IMR-90 (cell line): ENCODE results near the gene SDR39U1. TPM values are rescaled to one million over a fixed set of nuclear protein-coding genes. Genes with fewer than 3 reads are reported as not detected.

Experiments
- ATAC-seq: fragments of 200-7000 bp; cut with Tn5 transposase; 2 replicates; pipeline ENCODE4 v1.9.1; 2020; ENCODE audit warnings: low read depth, mild to moderate bottlenecking, moderate library complexity
- BruUV-seq: library from RNA; stranded (reverse); fragments of 400-500 nt; replicated peaks from 2 replicates; lab custom pipeline; 2021; lab: Mats Ljungman, UMichigan
- CTCF ChIA-PET: fragments of 300-600 bp; formaldehyde crosslinking; extraction: SDS; loops from one replicate; lab custom pipeline; 2021; ENCODE audit warnings: antibody characterized with exemption; lab: Yijun Ruan, JAX
- POLR2A ChIA-PET: fragments of 300-600 bp; sonication (Branson Sonifier 250); formaldehyde crosslinking; loops from one replicate; lab custom pipeline; 2022; ENCODE audit warnings: antibody characterized with exemption; ENCODE audit not compliant: unreplicated experiment; lab: Charles Lee
- DNase-seq: peaks from one replicate; pipeline ENCODE4 v3.0.0; 2013
- H2AFZ ChIP-seq: replicated peaks from 2 replicates; pipeline ENCODE3; 2013; ENCODE audit warnings: low read length, mild to moderate bottlenecking; ENCODE audit not compliant: poor library complexity
- H2AK5ac ChIP-seq: 2 replicates; pipeline ENCODE4 v1.6.1; 2013; ENCODE audit warnings: low read depth, low read length, inconsistent platforms
- H2AK9ac ChIP-seq: replicated peaks from 2 replicates; pipeline ENCODE3; 2013; ENCODE audit warnings: mild to moderate bottlenecking, low read depth, low read length, moderate library complexity; ENCODE audit not compliant: poor library complexity
- H2BK120ac ChIP-seq: 2 replicates; pipeline ENCODE4 v1.6.1; 2013; ENCODE audit warnings: low read depth, low read length, inconsistent platforms
- H2BK15ac ChIP-seq: 3 replicates; pipeline ENCODE4 v1.6.1; 2013; ENCODE audit warnings: low read depth, low read length, inconsistent platforms
- H2BK20ac ChIP-seq: 2 replicates; pipeline ENCODE4 v1.6.1; 2013; ENCODE audit warnings: low read depth, mild to moderate bottlenecking, inconsistent platforms, low read length, moderate library complexity
- H2BK5ac ChIP-seq: 2 replicates; pipeline ENCODE4 v1.6.1; 2013; ENCODE audit warnings: mild to moderate bottlenecking, low read depth, low read length, inconsistent platforms; ENCODE audit not compliant: poor library complexity, severe bottlenecking
- H3K14ac ChIP-seq: replicated peaks from 2 replicates; pipeline ENCODE4 v1.6.1; 2013; ENCODE audit warnings: low read depth, low read length, inconsistent platforms
- H3K18ac ChIP-seq: 2 replicates; pipeline ENCODE4 v1.6.1; 2013; ENCODE audit warnings: low read depth, low read length, control low read depth
- H3K23ac ChIP-seq: 2 replicates; pipeline ENCODE4 v1.6.1; 2013; ENCODE audit warnings: low read depth, low read length, inconsistent platforms
- H3K27ac ChIP-seq: 2 replicates; pipeline ENCODE4 v1.5.1; 2013; ENCODE audit warnings: mild to moderate bottlenecking, control low read depth, low read length; ENCODE audit not compliant: insufficient read depth
- H3K27me3 ChIP-seq: 2 replicates; pipeline ENCODE4 v1.6.1; 2013; ENCODE audit warnings: low read length; ENCODE audit not compliant: control insufficient read depth, insufficient read depth
- H3K36me3 ChIP-seq: 2 replicates; pipeline ENCODE4 v1.6.1; 2013; ENCODE audit warnings: low read length, mixed read lengths; ENCODE audit not compliant: control insufficient read depth, insufficient read depth
- H3K4ac ChIP-seq: 2 replicates; pipeline ENCODE4 v1.6.1; 2013; ENCODE audit warnings: low read depth, low read length, inconsistent platforms
- H3K4me1 ChIP-seq: 2 replicates; pipeline ENCODE4 v1.6.1; 2013; ENCODE audit warnings: low read length, mixed read lengths; ENCODE audit not compliant: control insufficient read depth, insufficient read depth
- H3K4me2 ChIP-seq: 2 replicates; pipeline ENCODE4 v1.6.1; 2013; ENCODE audit warnings: low read depth, mild to moderate bottlenecking, control low read depth, low read length, moderate library complexity
- H3K4me3 ChIP-seq: 2 replicates; pipeline ENCODE4 v1.5.1; 2013; ENCODE audit warnings: low read depth, mild to moderate bottlenecking, control low read depth, low read length, moderate library complexity; ENCODE audit not compliant: insufficient read depth
- H3K56ac ChIP-seq: 2 replicates; pipeline ENCODE4 v1.6.1; 2013; ENCODE audit warnings: low read length, inconsistent platforms; ENCODE audit not compliant: insufficient read depth; ENCODE audit errors: extremely low read depth
- H3K79me1 ChIP-seq, 2 experiments: 2 replicates each; pipeline ENCODE4 v1.6.1; 2013; ENCODE audit warnings: low read length in 2 of 2, inconsistent platforms in 1 of 2, low read depth in 1 of 2
- H3K9ac ChIP-seq: 2 replicates; pipeline ENCODE4 v1.6.1; 2013; ENCODE audit warnings: low read depth, low read length, control low read depth
- H3K9me1 ChIP-seq: 2 replicates; pipeline ENCODE4 v1.6.1; 2013; ENCODE audit warnings: low read length, inconsistent platforms; ENCODE audit not compliant: insufficient read depth
- H3K9me3 ChIP-seq: 2 replicates; pipeline ENCODE4 v1.6.1; 2013; ENCODE audit warnings: low read length; ENCODE audit not compliant: control insufficient read depth, insufficient read depth
- H4K20me1 ChIP-seq: 2 replicates; pipeline ENCODE4 v1.6.1; 2013; ENCODE audit warnings: low read length, inconsistent platforms; ENCODE audit not compliant: insufficient read depth
- H4K5ac ChIP-seq: 2 replicates; pipeline ENCODE4 v1.6.1; 2013; ENCODE audit warnings: mild to moderate bottlenecking, low read depth, low read length, control low read depth
- H4K8ac ChIP-seq, 2 experiments: 2 replicates each; pipeline ENCODE4 v1.6.1; 2013; ENCODE audit warnings: low read depth in 2 of 2, low read length in 2 of 2, control low read depth in 1 of 2, inconsistent platforms in 1 of 2
- H4K91ac ChIP-seq: 2 replicates; pipeline ENCODE4 v1.6.1; 2013; ENCODE audit warnings: low read depth, low read length, inconsistent platforms; ENCODE audit not compliant: insufficient read depth
- CEBPB ChIP-seq: IDR thresholded peaks from 2 replicates; pipeline ENCODE4 v1.6.1; 2012; ENCODE audit warnings: low read depth, low read length, improper control_type of control experiment
- CTCF ChIP-seq: conservative IDR thresholded peaks from 2 replicates; pipeline ENCODE4 v1.5.1; 2012; ENCODE audit warnings: mild to moderate bottlenecking, low read depth, low read length, improper control_type of control experiment
- MAFK ChIP-seq: IDR thresholded peaks from 2 replicates; pipeline ENCODE4 v1.6.1; 2012; ENCODE audit warnings: low read depth, low read length, improper control_type of control experiment
- NFE2L2 ChIP-seq: fragments of 150-350 bp; IDR thresholded peaks from 2 replicates; pipeline ENCODE4 v1.6.1; 2016; ENCODE audit warnings: low read depth, mild to moderate bottlenecking, low read length
- POLR2A ChIP-seq: IDR thresholded peaks from 2 replicates; pipeline ENCODE4 v1.6.1; 2012; ENCODE audit warnings: mild to moderate bottlenecking, low read depth, low read length
- RCOR1 ChIP-seq: IDR thresholded peaks from 2 replicates; pipeline ENCODE4 v1.6.1; 2012; ENCODE audit warnings: mild to moderate bottlenecking, low read length, improper control_type of control experiment; ENCODE audit not compliant: insufficient replicate concordance
- RFX5 ChIP-seq: IDR thresholded peaks from 2 replicates; pipeline ENCODE4 v1.8.0; 2012; ENCODE audit warnings: low read depth, mild to moderate bottlenecking, low read length, moderate library complexity
- WGBS, 2 experiments: methylation state at CpG; one replicate each; pipeline versions ENCODE4 v1.1.5 to v1.1.7; 2013; ENCODE audit warnings: missing lambda C conversion rate in 2 of 2; ENCODE audit not compliant: insufficient read length in 1 of 2; ENCODE audit errors: extremely low coverage in 2 of 2; 5-methylcytosine and 5-hydroxymethylcytosine counted together
- dilution Hi-C: fragments of 300-500 bp; cut with HindIII; formaldehyde crosslinking; loops from one replicate; pipeline ENCODE4 v1.14.3; 2018; ENCODE audit warnings: low sequenced_read_pairs; ENCODE audit not compliant: unreplicated experiment
- in situ Hi-C: fragments of 300-500 bp; cut with MboI; formaldehyde crosslinking; loops from 3 replicates; pipeline ENCODE4 v1.14.3; 2019; ENCODE audit warnings: low sequenced_read_pairs, inconsistent platforms, mixed read lengths
- intact Hi-C: fragments of 100-400 bp; cut with micrococcal nuclease; formaldehyde crosslinking; loops from 2 replicates; pipeline ENCODE4 v1.10.0; 2022
- polyA plus RNA-seq, 3 experiments: library from polyadenylated mRNA; depleted of rRNA; stranded (reverse); fragments of >200 nt; gene quantifications; 2 replicates each; pipeline ENCODE4 v1.2.3, GENCODE V29; 2012; ENCODE audit warnings: low replicate concordance in 1 of 3
- total RNA-seq: library from RNA; depleted of rRNA; stranded (reverse); fragments of >200 nt; gene quantifications from 2 replicates; pipeline ENCODE4 v1.2.3, GENCODE V29; 2012
- TF ChIP-seq, protein P1 (sequence below): fragments of 150-350 bp; IDR thresholded peaks from 2 replicates; pipeline ENCODE4 v1.6.1; 2016; ENCODE audit warnings: low read depth, mild to moderate bottlenecking, low read length, moderate library complexity, borderline replicate concordance
- TF ChIP-seq, protein P2 (sequence below): fragments of 150-350 bp; IDR thresholded peaks from 2 replicates; pipeline ENCODE4 v1.6.1; 2017; ENCODE audit warnings: mild to moderate bottlenecking, antibody characterized with exemption, low read length, low read depth

SDR39U1 gene
- total and polyA plus RNA-seq, 2 of the 4 experiments (the other 2 are of a cell fraction), result 7.5 to 46.3 TPM

DNA sequence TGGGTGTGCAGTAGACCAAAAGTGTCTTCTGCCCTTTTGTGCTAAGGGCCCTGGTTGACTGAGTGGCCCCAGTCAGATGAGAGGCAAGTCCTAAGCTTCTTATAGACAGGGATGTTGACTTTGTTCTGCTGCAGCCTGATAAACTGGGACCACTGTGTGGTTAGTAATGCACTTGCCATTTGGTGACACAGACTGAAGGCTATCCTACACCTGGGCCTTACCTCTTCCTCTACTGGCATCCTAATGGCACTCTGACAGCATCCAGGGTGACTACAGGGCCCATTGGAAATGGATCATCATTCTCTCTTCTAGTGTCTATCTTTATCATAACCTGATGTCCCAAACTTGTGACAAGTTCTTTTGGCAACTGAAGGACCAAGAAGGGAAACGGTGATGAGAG, 3.3 kb downstream of the SDR39U1 start:
- Histone ChIP-seq H3K36me3 (peaks cover 47% of the 10 kb centered on the region), H2BK120ac (no peak overlapping the region), H2AK5ac (no peak overlapping the region), H3K14ac (no peak overlapping the region), H3K4me2 (no peak overlapping the region), H2AFZ (no peak overlapping the region), H3K9me1 (no peaks in the 10 kb centered on the region), H2AK9ac (no peak overlapping the region), H2BK20ac (no peak overlapping the region), H4K8ac (no peak overlapping the region), H3K9me3 (no peaks in the 10 kb centered on the region), H3K4me3 (no peak overlapping the region), H3K27me3 (no peaks in the 10 kb centered on the region), H3K9ac (no peak overlapping the region), H3K4me1 (peaks cover 2% of the 10 kb centered on the region), H3K79me1 (peaks cover 18 to 41% of the 10 kb centered on the region in 2 experiments; a peak in 3 of 4 replicates), H2BK5ac (no peak overlapping the region), H4K20me1 (peaks cover 16% of the 10 kb centered on the region), H3K18ac (no peak overlapping the region), H2BK15ac (no peak overlapping the region), H3K4ac (no peak overlapping the region), H3K23ac (no peak overlapping the region), H3K56ac (no peak overlapping the region), H4K91ac (no peak overlapping the region), H4K5ac (no peak overlapping the region), H3K27ac (no peak overlapping the region)
- dilution Hi-C loops (no loop called here), intact Hi-C loops (loop anchor here (10.0 kb wide), 1 partner anchor 224 kb away; the partner anchor contains the start of genes CHMP4A and MDP1), in situ Hi-C loops (loop anchor here (5.0 to 25.0 kb wide), 5 partner anchors 74 to 1127 kb away; partner anchors contain the start of genes BCL2L2, FITM1, GMPR2 and NEDD8)
- no peak for DNase-seq
- TF ChIP-seq CTCF, result no peak
- TF ChIP-seq NFE2L2, result no peak
- TF ChIP-seq CEBPB, result no peak
- no peak for TF ChIP-seq MAFK
- TF ChIP-seq POLR2A, result no peak
- TF ChIP-seq RCOR1, result no peak
- TF ChIP-seq, protein P1, sequence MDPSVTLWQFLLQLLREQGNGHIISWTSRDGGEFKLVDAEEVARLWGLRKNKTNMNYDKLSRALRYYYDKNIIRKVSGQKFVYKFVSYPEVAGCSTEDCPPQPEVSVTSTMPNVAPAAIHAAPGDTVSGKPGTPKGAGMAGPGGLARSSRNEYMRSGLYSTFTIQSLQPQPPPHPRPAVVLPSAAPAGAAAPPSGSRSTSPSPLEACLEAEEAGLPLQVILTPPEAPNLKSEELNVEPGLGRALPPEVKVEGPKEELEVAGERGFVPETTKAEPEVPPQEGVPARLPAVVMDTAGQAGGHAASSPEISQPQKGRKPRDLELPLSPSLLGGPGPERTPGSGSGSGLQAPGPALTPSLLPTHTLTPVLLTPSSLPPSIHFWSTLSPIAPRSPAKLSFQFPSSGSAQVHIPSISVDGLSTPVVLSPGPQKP, result no peak
- no peak for TF ChIP-seq RFX5
- TF ChIP-seq, protein P2, sequence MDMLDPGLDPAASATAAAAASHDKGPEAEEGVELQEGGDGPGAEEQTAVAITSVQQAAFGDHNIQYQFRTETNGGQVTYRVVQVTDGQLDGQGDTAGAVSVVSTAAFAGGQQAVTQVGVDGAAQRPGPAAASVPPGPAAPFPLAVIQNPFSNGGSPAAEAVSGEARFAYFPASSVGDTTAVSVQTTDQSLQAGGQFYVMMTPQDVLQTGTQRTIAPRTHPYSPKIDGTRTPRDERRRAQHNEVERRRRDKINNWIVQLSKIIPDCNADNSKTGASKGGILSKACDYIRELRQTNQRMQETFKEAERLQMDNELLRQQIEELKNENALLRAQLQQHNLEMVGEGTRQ, result no peak
- no peak for ATAC-seq
- POLR2A ChIA-PET, result no interaction called here
- no CpG with 5 or more reads among the region's 1 CpG for WGBS, 2 experiments
- CTCF ChIA-PET, result no interaction called here
- no TSS peak for BruUV-seq
